ENCODE data around the gene BMAL1.
A peak's percentile ranks its signal among the peaks of the same experiment; 100 is the strongest.

BMAL1 gene

DNA sequence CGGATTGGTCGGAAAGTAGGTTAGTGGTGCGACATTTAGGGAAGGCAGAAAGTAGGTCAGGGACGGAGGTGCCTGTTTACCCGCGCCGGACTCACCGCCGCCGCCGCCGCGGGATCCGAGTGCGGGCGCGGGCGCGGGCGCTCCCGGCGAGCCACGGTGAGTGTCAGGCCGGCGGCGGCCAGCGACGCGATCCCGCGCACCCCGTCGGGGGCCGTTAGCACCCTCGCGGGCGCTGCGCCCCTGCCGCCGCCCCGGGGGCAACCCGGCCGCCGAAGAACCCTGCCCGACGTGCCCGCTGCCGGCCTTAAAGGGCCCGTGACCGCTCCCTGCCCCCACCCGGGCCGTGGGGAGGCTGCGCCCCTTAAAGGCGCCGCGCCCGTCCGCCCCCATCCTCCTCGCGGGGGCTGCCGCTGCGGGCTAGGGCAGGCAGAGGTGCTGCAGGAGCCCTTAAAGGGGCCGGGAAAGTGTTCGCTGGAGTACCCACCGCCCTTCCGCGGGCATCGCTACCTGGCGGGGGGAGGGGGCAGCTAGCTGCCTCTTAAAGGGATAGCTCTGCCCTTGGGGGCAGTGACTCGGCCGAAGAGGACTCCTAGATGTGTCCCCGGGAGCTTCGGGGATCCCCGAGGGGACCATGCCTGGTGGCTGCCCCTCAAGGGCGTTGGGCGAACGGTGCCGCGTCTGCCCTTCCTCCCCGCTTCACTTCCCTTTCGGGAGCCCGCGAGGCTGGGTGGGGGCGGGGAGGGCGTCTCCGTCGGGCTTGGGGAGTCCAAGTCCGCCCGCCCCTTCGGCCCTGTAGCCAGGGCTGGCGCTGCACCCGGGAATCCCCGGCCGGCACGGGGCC is at the start of gene BMAL1:
BMAL1 (plus strand) TSS at position 23 of the 841 bp plus-strand sequence. CDS start 76,519 bp downstream, outside the sequence.
- H3K4me3 ChIP-seq (ENCODE audit: low read length) = peak within 1 kb of the TSS; percentile 75
- DNase-seq (ENCODE audit: low read depth) = no peak
- TF ChIP-seq, protein P1, sequence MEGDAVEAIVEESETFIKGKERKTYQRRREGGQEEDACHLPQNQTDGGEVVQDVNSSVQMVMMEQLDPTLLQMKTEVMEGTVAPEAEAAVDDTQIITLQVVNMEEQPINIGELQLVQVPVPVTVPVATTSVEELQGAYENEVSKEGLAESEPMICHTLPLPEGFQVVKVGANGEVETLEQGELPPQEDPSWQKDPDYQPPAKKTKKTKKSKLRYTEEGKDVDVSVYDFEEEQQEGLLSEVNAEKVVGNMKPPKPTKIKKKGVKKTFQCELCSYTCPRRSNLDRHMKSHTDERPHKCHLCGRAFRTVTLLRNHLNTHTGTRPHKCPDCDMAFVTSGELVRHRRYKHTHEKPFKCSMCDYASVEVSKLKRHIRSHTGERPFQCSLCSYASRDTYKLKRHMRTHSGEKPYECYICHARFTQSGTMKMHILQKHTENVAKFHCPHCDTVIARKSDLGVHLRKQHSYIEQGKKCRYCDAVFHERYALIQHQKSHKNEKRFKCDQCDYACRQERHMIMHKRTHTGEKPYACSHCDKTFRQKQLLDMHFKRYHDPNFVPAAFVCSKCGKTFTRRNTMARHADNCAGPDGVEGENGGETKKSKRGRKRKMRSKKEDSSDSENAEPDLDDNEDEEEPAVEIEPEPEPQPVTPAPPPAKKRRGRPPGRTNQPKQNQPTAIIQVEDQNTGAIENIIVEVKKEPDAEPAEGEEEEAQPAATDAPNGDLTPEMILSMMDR (conservative IDR thresholded peaks at IDR 0.05; ENCODE audit: low read depth, low read length) = no peak

DNA sequence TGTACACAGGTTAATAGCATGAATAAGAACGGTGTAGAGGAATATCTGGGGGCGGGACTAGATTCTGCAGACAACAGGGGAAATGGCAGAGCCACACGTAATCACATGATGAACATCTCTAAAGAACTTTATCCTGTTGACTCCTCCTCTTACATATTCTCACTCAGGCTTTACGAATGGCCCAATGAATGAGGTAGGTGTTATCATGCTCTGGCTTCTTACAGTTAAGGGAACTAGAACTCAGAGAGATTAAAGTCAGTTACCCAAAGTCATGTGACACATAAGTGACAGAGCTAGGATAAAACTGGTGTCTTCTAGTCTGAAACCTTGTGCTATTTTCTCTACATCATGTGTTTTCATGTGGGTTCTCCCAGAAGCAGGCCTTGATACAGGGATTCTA is 49.0 kb upstream of the BMAL1 start:
- TF ChIP-seq, protein P1 (conservative IDR thresholded peaks at IDR 0.05; ENCODE audit: low read depth, low read length) = no peak
- H3K4me3 ChIP-seq (ENCODE audit: low read length) = no peak overlapping the region
- no peak for DNase-seq (ENCODE audit: low read depth)

DNA sequence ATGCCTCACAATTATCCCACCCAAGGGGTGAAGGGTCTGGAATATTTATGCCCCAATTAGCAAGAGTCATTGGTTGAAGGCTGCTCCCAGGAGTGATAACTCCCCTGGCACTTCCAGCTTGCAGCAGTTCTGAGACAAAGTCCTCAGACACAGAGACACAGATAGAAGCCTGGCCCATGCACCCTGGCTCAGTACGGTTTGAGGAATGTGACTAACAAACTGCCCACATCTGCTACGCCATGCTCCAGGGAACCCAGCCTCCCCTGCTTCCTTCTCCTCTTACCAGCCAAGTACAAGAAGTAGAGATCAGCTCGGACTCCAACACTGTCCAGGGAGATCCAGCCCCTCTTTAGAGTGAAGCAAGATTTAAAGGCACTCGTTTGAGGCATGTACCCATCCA is 48.5 kb upstream of the BMAL1 start:
- no peak for DNase-seq (ENCODE audit: low read depth)
- TF ChIP-seq, protein P1 (conservative IDR thresholded peaks at IDR 0.05; ENCODE audit: low read depth, low read length) = no peak
- no peak overlapping the region for H3K4me3 ChIP-seq (ENCODE audit: low read length)

DNA sequence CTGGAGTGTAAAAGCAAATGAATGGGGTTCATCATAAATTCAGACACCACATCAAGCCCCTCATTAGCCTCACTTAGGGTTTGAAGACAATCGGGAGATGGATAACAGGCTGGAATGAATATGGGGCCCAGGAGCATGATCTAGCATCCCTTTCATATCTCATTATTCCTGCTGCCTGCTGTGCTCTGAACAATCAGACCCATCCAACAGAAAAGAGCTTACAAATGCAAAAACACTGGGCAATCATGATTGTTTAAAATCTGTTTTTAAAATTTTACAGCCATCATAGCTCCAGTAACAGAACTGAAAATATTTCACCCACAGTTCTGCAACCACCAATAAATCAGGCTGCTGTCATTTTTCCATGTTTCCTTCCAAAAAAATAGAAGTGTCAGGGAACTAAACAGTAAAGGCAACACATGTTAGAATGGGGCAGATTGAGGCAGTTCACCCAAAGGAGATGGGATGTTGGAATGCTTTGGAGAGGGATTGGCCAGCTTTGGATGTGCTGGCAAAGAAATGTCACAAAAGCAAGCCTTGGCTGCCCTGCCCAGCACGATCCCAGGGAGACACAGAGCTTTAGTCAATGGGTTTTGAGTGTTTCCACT is 47.8 kb upstream of the BMAL1 start:
- TF ChIP-seq, protein P1 (conservative IDR thresholded peaks at IDR 0.05; ENCODE audit: low read depth, low read length) = no peak
- H3K4me3 ChIP-seq (ENCODE audit: low read length) = no peak overlapping the region
- no peak for DNase-seq (ENCODE audit: low read depth)

DNA sequence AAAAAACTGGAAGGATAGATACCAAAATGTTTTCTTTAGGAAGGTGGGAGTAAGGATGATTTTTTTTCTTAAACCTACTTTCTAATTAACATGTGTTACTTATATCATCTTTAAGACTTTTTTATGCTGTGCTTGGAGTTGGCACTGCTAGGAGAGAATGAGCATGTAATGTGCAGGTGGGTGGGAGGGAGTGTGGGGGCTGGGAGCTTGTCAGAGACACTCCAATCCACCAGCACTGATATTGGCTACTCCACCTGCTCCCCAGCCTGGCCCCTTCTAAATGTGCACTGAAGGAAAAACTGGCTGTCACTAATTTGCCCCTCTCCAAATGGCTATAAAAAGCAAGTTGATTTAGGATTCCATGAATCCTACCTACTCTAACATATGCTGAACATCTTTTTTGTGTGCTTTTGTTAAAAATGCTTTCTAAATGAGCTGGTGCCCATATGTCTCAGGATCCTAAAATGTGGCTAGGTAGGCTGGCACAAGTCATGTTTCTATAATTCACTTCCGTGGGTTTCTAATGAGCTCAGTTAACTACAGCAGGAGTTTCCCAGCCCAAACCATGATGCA is 44.3 kb upstream of the BMAL1 start:
- no peak overlapping the region for H3K4me3 ChIP-seq (ENCODE audit: low read length)
- no peak for DNase-seq (ENCODE audit: low read depth)
- TF ChIP-seq, protein P1 (conservative IDR thresholded peaks at IDR 0.05; ENCODE audit: low read depth, low read length) = no peak

DNA sequence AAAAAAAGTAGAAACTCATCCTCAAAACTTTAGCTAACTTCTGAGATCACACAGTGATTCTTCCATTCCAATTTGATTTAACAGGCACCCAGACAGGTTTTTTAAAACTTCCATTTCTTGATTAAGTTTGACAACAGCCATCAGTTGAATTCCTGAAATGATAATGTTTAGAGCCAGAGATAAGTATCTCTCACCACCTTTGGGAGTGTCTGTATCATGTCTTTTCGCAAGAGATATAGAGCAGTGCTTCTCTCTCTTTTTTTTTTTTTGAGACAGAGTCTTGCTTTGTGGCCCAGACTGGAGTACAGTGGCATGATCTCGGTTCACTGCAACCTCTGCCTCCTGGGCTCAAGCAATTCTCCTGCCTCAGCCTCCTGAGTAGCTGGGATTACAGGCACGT is 41.7 kb upstream of the BMAL1 start:
- no peak for DNase-seq (ENCODE audit: low read depth)
- no peak overlapping the region for H3K4me3 ChIP-seq (ENCODE audit: low read length)
- TF ChIP-seq, protein P1 (conservative IDR thresholded peaks at IDR 0.05; ENCODE audit: low read depth, low read length) = no peak
